Measurements from ENCODE around the gene ABHD12B. TPM values are rescaled to one million over a fixed set of nuclear protein-coding genes. Genes with fewer than 3 reads are reported as not detected.

Gene ABHD12B
- total and polyA plus RNA-seq, 2 of the 13 experiments (the other 11 are each of a cell fraction or from before 2014, with no cell fraction given): not detected

DNA sequence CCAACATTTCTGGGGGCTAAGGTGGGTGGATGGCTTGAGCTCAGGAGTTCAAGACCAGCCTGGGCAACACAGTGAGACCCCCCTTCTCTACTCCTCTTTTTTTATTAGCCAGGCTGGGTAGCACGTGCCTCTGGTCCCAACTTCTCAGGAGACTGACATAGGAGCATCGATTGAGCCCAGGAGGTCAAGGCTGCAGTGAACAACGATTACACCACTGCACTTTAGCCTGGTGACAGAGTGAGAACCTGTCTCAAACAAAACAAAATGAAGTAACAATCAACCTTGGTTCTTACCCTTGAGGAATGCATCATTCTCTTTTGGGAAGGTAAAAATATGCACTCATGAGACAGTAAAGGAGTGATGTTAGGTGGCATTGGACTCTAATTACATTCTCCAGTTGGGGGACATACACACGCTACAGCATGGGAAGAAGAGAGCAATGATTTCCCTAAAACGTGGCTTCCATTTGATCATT, 37.0 kb upstream of the ABHD12B start (continued):
- no peak for TF ChIP-seq ZNF639 (CRISPR knock-in tag; conservative IDR thresholded peaks at IDR 0.05)
- TF ChIP-seq TFAP4 (IDR thresholded peaks at IDR 0.05; ENCODE audit: borderline replicate concordance, low read depth): no peak
- TF ChIP-seq ZNF556 (CRISPR knock-in tag; IDR thresholded peaks at IDR 0.05; ENCODE audit: borderline replicate concordance): 0 out of 2 replicates have a peak, but pooled peaks have one; percentile 56
- peak; percentile 63; the same call in 1 of the 2 replicates for TF ChIP-seq HOXA3 (CRISPR knock-in tag; IDR thresholded peaks at IDR 0.05)
- TF ChIP-seq SCMH1 (CRISPR knock-in tag; IDR thresholded peaks at IDR 0.05; ENCODE audit: borderline replicate concordance): no peak
- TF ChIP-seq DPF2 (CRISPR knock-in tag; IDR thresholded peaks at IDR 0.05; ENCODE audit: borderline replicate concordance, low read depth): no peak; the same call in 1 of the 2 replicates
- no peak for TF ChIP-seq SP2 (CRISPR knock-in tag; IDR thresholded peaks at IDR 0.05)
- no peak for TF ChIP-seq MNT (IDR thresholded peaks at IDR 0.05)
- TF ChIP-seq NFRKB (IDR thresholded peaks at IDR 0.05): no peak
- TF ChIP-seq SATB2 (CRISPR knock-in tag; IDR thresholded peaks at IDR 0.05): no peak
- TF ChIP-seq SNRNP70 (IDR thresholded peaks at IDR 0.05; ENCODE audit: low read depth, low read length): no peak
- no peak for TF ChIP-seq FOXJ3 (CRISPR knock-in tag; IDR thresholded peaks at IDR 0.05; ENCODE audit: borderline replicate concordance)
- no peak for TF ChIP-seq TOE1 (CRISPR knock-in tag; IDR thresholded peaks at IDR 0.05)
- no peak for TF ChIP-seq ZNF235 (CRISPR knock-in tag; IDR thresholded peaks at IDR 0.05; ENCODE audit: borderline replicate concordance)
- TF ChIP-seq ATF2 (CRISPR knock-in tag; IDR thresholded peaks at IDR 0.05): no peak; the same call in 1 of the 2 replicates
- peak; percentile 66; the same call in 1 of the 2 replicates for TF ChIP-seq ZNF292 (CRISPR knock-in tag; IDR thresholded peaks at IDR 0.05; ENCODE audit: borderline replicate concordance, low read depth)
- TF ChIP-seq POGZ (CRISPR knock-in tag; IDR thresholded peaks at IDR 0.05): peak; percentile 51
- TF ChIP-seq AHR (CRISPR knock-in tag; IDR thresholded peaks at IDR 0.05): no peak
- 0 out of 2 replicates have a peak, but pooled peaks have one; percentile 21 for TF ChIP-seq HMG20B (CRISPR knock-in tag; conservative IDR thresholded peaks at IDR 0.05)
- no peak for TF ChIP-seq PHB2 (IDR thresholded peaks at IDR 0.05; ENCODE audit: partially characterized antibody)
- no peak for TF ChIP-seq ZNF549 (CRISPR knock-in tag; IDR thresholded peaks at IDR 0.05)
- TF ChIP-seq BRCA1 (CRISPR knock-in tag; IDR thresholded peaks at IDR 0.05): no peak
- no peak for TF ChIP-seq DNMT3B (CRISPR knock-in tag; conservative IDR thresholded peaks at IDR 0.05)
- no peak for TF ChIP-seq PAF1 (CRISPR knock-in tag; IDR thresholded peaks at IDR 0.05)
- TF ChIP-seq, protein P1, sequence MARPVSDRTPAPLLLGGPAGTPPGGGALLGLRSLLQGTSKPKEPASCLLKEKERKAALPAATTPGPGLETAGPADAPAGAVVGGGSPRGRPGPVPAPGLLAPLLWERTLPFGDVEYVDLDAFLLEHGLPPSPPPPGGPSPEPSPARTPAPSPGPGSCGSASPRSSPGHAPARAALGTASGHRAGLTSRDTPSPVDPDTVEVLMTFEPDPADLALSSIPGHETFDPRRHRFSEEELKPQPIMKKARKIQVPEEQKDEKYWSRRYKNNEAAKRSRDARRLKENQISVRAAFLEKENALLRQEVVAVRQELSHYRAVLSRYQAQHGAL (CRISPR knock-in tag; IDR thresholded peaks at IDR 0.05; ENCODE audit: not compliant biosample characterization): no peak
- TF ChIP-seq ZNF225 (CRISPR knock-in tag; IDR thresholded peaks at IDR 0.05): no peak
- no peak for TF ChIP-seq ZNF350 (CRISPR knock-in tag; IDR thresholded peaks at IDR 0.05; ENCODE audit: borderline replicate concordance, low read depth)
- TF ChIP-seq ARNT (IDR thresholded peaks at IDR 0.05): no peak
